Panc1 (cell line): ENCODE results near the gene SH3D19. TPM values are rescaled to one million over a fixed set of nuclear protein-coding genes. Genes with fewer than 3 reads are reported as not detected.

Source experiments
- ATAC-seq: fragments of 200-7000 bp; cut with Tn5 transposase; 2 replicates; pipeline ENCODE4 v1.9.1; 2020; ENCODE audit warnings: mild to moderate bottlenecking, moderate library complexity
- BruUV-seq: library from RNA; stranded (reverse); fragments of 400-500 nt; replicated peaks from 2 replicates; lab custom pipeline; 2021; lab: Mats Ljungman, UMichigan
- CTCF ChIA-PET: fragments of 300-600 bp; sonication (Branson Sonifier 250); formaldehyde crosslinking; loops from one replicate; lab custom pipeline; 2022; ENCODE audit warnings: antibody characterized with exemption; lab: Charles Lee
- POLR2A ChIA-PET: fragments of 300-600 bp; sonication (Branson Sonifier 250); formaldehyde crosslinking; loops from one replicate; lab custom pipeline; 2022; ENCODE audit warnings: antibody characterized with exemption; lab: Charles Lee
- DNase-seq: peaks from one replicate; pipeline ENCODE4 v3.0.0-alpha.2; 2010; ENCODE audit warnings: low read depth, low spot score
- H3K27ac ChIP-seq: 2 replicates; pipeline ENCODE4 v1.5.1; 2011; ENCODE audit warnings: mild to moderate bottlenecking, low read length, inconsistent platforms
- H3K27me3 ChIP-seq: fragments of 200-500 bp; sonication (Bioruptor generic); 2 replicates; pipeline ENCODE4 v1.6.0; 2014; ENCODE audit warnings: low read length, inconsistent platforms; ENCODE audit not compliant: control insufficient read depth, insufficient read depth
- H3K36me3 ChIP-seq: fragments of 200-500 bp; sonication (Bioruptor generic); 2 replicates; pipeline ENCODE4 v1.5.1; 2014; ENCODE audit warnings: inconsistent platforms, mild to moderate bottlenecking, low read length, moderate library complexity; ENCODE audit not compliant: control insufficient read depth, insufficient read depth
- H3K4me1 ChIP-seq: 2 replicates; pipeline ENCODE4 v1.5.1; 2011; ENCODE audit warnings: inconsistent platforms, mild to moderate bottlenecking, low read length, moderate library complexity; ENCODE audit not compliant: control insufficient read depth, insufficient read depth
- H3K4me3 ChIP-seq, 2 experiments: 2 replicates each; pipeline ENCODE4 v1.5.1; 2011 to 2012; ENCODE audit warnings: low read depth in 2 of 2, low read length in 2 of 2, mild to moderate bottlenecking in 2 of 2, inconsistent platforms in 1 of 2, moderate library complexity in 1 of 2
- H3K9me3 ChIP-seq: fragments of 200-500 bp; sonication (Bioruptor generic); 2 replicates; pipeline ENCODE4 v1.5.1; 2014; ENCODE audit warnings: low read depth, mild to moderate bottlenecking, inconsistent platforms, low read length, moderate library complexity; ENCODE audit not compliant: control insufficient read depth, insufficient read depth
- POLR2AphosphoS5 ChIP-seq: IDR thresholded peaks from 2 replicates; pipeline ENCODE4 v1.6.1; 2012; ENCODE audit warnings: mild to moderate bottlenecking, low read depth, low read length, moderate library complexity
- SIN3A ChIP-seq: IDR thresholded peaks from 2 replicates; pipeline ENCODE4 v1.6.1; 2012; ENCODE audit warnings: low read depth, mild to moderate bottlenecking, low read length, moderate library complexity, borderline replicate concordance; ENCODE audit not compliant: insufficient read depth
- TCF7L2 ChIP-seq: IDR thresholded peaks from 2 replicates; pipeline ENCODE4 v1.6.1; 2011; ENCODE audit warnings: mild to moderate bottlenecking, low read depth, low read length, inconsistent platforms
- in situ Hi-C: cut with HindIII; loops from 2 replicates; pipeline ENCODE4 v1.10.0; 2016; ENCODE audit warnings: low sequenced_read_pairs, low pct_unique_long_range_greater_than_20kb
- intact Hi-C: fragments of 100-400 bp; cut with micrococcal nuclease; formaldehyde crosslinking; loops from one replicate; pipeline ENCODE4 v1.10.0; 2022; ENCODE audit not compliant: unreplicated experiment
- total RNA-seq: library from RNA; stranded (reverse); gene quantifications from one replicate; pipeline ENCODE4 v1.2.1, GENCODE V29; 2021; ENCODE audit not compliant: unreplicated experiment
- TF ChIP-seq, protein P1 (sequence below), 2 experiments: IDR thresholded peaks; 2 replicates each; pipeline ENCODE4 v1.6.1; 2011 to 2012; ENCODE audit warnings: low read depth in 2 of 2, control low read depth in 1 of 2, low read length in 1 of 2, mild to moderate bottlenecking in 1 of 2, moderate library complexity in 1 of 2; ENCODE audit not compliant: insufficient read depth in 1 of 2
- TF ChIP-seq, protein P2 (sequence below): fragments of 450-650 bp; IDR thresholded peaks from 2 replicates; pipeline ENCODE4 v1.5.1; 2017; ENCODE audit warnings: mild to moderate bottlenecking

Gene SH3D19
- total RNA-seq, 1 experiment from 2014 or later = 19.8 TPM

- no TSS peak for BruUV-seq
These were observed 20.6 kb downstream of the SH3D19 start for GRCh38 chr4:151304755-151305154.

DNA sequence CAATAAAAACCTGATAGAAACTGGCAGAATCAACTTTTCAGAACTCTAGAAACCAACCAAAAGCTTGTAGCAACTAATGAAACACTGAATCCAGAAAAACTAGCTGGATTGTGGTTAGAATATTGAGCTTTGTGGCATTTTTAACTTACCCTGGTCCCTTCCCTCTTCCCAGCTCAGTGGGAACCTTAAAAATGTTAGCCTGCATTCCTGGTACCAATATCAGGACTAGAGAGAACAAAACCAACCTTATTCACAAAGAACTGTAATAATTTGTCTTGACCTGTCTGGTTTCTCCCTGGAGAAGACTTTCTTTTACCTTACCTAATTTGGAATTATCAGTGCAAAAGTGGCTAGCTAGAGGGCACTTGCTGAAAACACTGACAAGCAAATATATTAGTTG lies 21.2 kb downstream of the SH3D19 start:
- intact Hi-C loops = no loop called here
- POLR2A ChIA-PET = interaction anchor here (0.5 kb wide), 1 partner anchor 40 kb away, joined by 6 read pairs; no protein-coding TSS in a partner anchor
- H3K4me3 ChIP-seq = no peak overlapping the region
- BruUV-seq = no TSS peak
- CTCF ChIA-PET = no interaction called here
- no peaks in the 10 kb centered on the region for H3K4me1 ChIP-seq
- no peak overlapping the region for H3K27ac ChIP-seq
- no peaks in the 10 kb centered on the region for H3K9me3 ChIP-seq
- no peaks in the 10 kb centered on the region for H3K36me3 ChIP-seq
- no peak for ATAC-seq
- no peak for DNase-seq
- in situ Hi-C loops = no loop called here
- no peaks in the 10 kb centered on the region for H3K27me3 ChIP-seq
- TF ChIP-seq, protein P1, sequence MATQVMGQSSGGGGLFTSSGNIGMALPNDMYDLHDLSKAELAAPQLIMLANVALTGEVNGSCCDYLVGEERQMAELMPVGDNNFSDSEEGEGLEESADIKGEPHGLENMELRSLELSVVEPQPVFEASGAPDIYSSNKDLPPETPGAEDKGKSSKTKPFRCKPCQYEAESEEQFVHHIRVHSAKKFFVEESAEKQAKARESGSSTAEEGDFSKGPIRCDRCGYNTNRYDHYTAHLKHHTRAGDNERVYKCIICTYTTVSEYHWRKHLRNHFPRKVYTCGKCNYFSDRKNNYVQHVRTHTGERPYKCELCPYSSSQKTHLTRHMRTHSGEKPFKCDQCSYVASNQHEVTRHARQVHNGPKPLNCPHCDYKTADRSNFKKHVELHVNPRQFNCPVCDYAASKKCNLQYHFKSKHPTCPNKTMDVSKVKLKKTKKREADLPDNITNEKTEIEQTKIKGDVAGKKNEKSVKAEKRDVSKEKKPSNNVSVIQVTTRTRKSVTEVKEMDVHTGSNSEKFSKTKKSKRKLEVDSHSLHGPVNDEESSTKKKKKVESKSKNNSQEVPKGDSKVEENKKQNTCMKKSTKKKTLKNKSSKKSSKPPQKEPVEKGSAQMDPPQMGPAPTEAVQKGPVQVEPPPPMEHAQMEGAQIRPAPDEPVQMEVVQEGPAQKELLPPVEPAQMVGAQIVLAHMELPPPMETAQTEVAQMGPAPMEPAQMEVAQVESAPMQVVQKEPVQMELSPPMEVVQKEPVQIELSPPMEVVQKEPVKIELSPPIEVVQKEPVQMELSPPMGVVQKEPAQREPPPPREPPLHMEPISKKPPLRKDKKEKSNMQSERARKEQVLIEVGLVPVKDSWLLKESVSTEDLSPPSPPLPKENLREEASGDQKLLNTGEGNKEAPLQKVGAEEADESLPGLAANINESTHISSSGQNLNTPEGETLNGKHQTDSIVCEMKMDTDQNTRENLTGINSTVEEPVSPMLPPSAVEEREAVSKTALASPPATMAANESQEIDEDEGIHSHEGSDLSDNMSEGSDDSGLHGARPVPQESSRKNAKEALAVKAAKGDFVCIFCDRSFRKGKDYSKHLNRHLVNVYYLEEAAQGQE (IDR thresholded peaks at IDR 0.05; ENCODE audit: insufficient read depth in 1 of 2, low read depth in 2 of 2, low read length in 1 of 2) = no peak
- TF ChIP-seq, protein P2, sequence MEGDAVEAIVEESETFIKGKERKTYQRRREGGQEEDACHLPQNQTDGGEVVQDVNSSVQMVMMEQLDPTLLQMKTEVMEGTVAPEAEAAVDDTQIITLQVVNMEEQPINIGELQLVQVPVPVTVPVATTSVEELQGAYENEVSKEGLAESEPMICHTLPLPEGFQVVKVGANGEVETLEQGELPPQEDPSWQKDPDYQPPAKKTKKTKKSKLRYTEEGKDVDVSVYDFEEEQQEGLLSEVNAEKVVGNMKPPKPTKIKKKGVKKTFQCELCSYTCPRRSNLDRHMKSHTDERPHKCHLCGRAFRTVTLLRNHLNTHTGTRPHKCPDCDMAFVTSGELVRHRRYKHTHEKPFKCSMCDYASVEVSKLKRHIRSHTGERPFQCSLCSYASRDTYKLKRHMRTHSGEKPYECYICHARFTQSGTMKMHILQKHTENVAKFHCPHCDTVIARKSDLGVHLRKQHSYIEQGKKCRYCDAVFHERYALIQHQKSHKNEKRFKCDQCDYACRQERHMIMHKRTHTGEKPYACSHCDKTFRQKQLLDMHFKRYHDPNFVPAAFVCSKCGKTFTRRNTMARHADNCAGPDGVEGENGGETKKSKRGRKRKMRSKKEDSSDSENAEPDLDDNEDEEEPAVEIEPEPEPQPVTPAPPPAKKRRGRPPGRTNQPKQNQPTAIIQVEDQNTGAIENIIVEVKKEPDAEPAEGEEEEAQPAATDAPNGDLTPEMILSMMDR = no peak
- no peak for TF ChIP-seq POLR2AphosphoS5
- no peak for TF ChIP-seq SIN3A

More at GRCh38 chr4:151304755-151305154, 20.6 kb downstream of the SH3D19 start:
- POLR2A ChIA-PET = no interaction called here
- ATAC-seq (no peak), DNase-seq (no peak)
- in situ Hi-C loops (no loop called here), intact Hi-C loops (no loop called here)
- CTCF ChIA-PET = no interaction called here
- Histone ChIP-seq H3K36me3 (no peaks in the 10 kb centered on the region), H3K27me3 (no peaks in the 10 kb centered on the region), H3K4me1 (no peaks in the 10 kb centered on the region), H3K9me3 (no peaks in the 10 kb centered on the region), H3K27ac (no peak overlapping the region), H3K4me3 (no peak overlapping the region)
- TF ChIP-seq POLR2AphosphoS5 (no peak), TCF7L2 (no peak), SIN3A (no peak)
- TF ChIP-seq, protein P2 = no peak
- TF ChIP-seq, protein P1 (IDR thresholded peaks at IDR 0.05; ENCODE audit: insufficient read depth in 1 of 2, low read depth in 2 of 2, low read length in 1 of 2) = no peak
